Thoracic aorta (tissue), 2 donors: Measurements from ENCODE around the gene ZCCHC24. TPM values are rescaled to one million over a fixed set of nuclear protein-coding genes. Genes with fewer than 3 reads are reported as not detected.

Experiments used
- ATAC-seq: fragments of 150-250 bp; one replicate; pipeline ENCODE4 v1.8.0; 2017; ENCODE audit warnings: low read depth; ENCODE audit not compliant: insufficient number of reproducible peaks, low FRiP score
- DNase-seq: peaks from one replicate; pipeline ENCODE4 v3.0.0-alpha.2; 2020; ENCODE audit warnings: low spot score
- H3K27ac ChIP-seq, 2 donors: fragments of 200-600 bp; sonication (generic); 1 replicate in 1 of 2; 2 replicates in 1 of 2; pipeline ENCODE4 v1.5.1; 2016; ENCODE audit warnings: mild to moderate bottlenecking in 2 of 2, moderate library complexity in 2 of 2
- H3K27me3 ChIP-seq: fragments of 200-600 bp; sonication (generic); replicated peaks from 2 replicates; pipeline ENCODE4 v1.6.0; 2016; ENCODE audit warnings: mild to moderate bottlenecking; ENCODE audit not compliant: insufficient read depth
- H3K36me3 ChIP-seq: fragments of 200-600 bp; sonication (generic); one replicate; pipeline ENCODE4 v1.5.1; 2016
- H3K4me1 ChIP-seq, 2 donors: fragments of 200-600 bp; sonication (generic); 1 replicate in 1 of 2; 2 replicates in 1 of 2; pipeline versions ENCODE4 v1.5.1 to v1.6.0; 2016; ENCODE audit warnings: low read depth in 2 of 2, mild to moderate bottlenecking in 1 of 2; ENCODE audit not compliant: control insufficient read depth in 1 of 2
- H3K4me3 ChIP-seq: fragments of 200-600 bp; sonication (generic); 2 replicates; pipeline ENCODE4 v1.5.1; 2016; ENCODE audit warnings: mild to moderate bottlenecking
- H3K9me3 ChIP-seq: fragments of 200-600 bp; sonication (generic); 2 replicates; pipeline ENCODE4 v1.5.1; 2016
- CTCF ChIP-seq: fragments of 200-600 bp; sonication (generic); IDR thresholded peaks from one replicate; pipeline ENCODE4 v1.5.1; 2019; ENCODE audit warnings: antibody characterized with exemption
- total RNA-seq, 2 donors: library from RNA; depleted of rRNA; stranded (reverse); fragments of >200 nt; gene quantifications; one replicate each; pipeline versions ENCODE4 v1.1.0 to v1.2.3, GENCODE V29; 2016

Gene ZCCHC24
- total RNA-seq, 2 donors from 2014 or later, result 66.9 to 82.9 TPM

DNA sequence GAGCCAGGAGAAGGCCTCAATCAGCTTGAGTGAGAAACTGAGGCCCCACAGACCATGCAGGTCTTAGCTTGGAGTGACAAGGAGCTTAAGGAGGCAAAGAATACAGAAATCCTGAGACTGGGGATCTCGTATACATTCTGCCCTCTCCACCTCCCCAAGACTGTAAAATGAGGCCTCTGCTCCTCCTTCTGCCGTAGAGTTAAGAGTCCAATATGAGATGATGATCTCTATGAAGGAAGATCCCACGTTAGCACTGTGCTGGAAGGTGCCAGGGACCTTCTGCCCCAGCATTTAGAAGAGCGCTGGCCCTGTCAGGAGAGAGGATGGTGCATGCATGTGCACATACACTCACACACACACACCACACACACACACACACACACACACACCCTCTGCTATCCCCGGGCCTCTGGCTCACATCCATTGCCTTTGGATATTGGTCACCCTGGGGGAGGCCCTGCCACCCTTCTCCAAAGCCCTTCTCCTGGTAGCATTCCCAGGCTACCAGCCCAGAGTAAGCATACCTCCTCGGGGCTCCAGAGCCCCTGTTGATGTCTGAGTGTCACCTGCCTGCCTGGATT lies 15.0 kb downstream of the ZCCHC24 start:
- Histone ChIP-seq H3K9me3 (no peaks in the 10 kb centered on the region), H3K27me3 (no peaks in the 10 kb centered on the region), H3K4me3 (no peak overlapping the region), H3K36me3 (no peaks in the 10 kb centered on the region), H3K4me1 (peaks cover 17 to 47% of the 10 kb centered on the region in 2 donors), H3K27ac (peak overlapping the region in 1 of 2 donors; percentile 49)
- no peak for ATAC-seq
- no peak for DNase-seq
- no peak for TF ChIP-seq CTCF

GRCh38 chr10:79429751-79430150 lies 15.7 kb downstream of the ZCCHC24 start:
- Histone ChIP-seq H3K4me1 (peaks cover 13 to 48% of the 10 kb centered on the region in 2 donors), H3K27me3 (no peaks in the 10 kb centered on the region), H3K27ac (no peak overlapping the region), H3K9me3 (no peaks in the 10 kb centered on the region), H3K36me3 (no peaks in the 10 kb centered on the region), H3K4me3 (no peak overlapping the region)
- DNase-seq, result no peak
- TF ChIP-seq CTCF, result no peak
- no peak for ATAC-seq

DNA sequence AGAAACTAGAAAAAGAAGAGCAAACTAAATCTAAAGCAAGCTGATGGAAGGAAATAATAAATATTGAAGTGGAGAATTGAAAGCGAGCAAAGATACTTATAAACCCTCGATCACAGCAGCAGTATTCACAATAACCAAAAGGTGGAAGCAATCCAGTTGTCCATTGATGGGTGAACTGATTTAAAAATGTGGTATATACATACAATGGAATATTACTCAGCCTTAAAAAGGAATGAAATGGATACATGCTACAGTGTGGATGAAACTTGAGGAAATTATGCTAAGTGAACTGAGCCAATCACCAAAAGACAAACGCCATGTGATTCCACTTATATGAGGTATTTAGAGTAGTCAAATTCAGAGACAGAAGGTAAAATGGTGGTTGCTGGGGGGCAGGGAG lies 17.5 kb downstream of the ZCCHC24 start:
- TF ChIP-seq CTCF, result no peak
- H3K36me3 ChIP-seq, result no peaks in the 10 kb centered on the region
- H3K4me1 ChIP-seq, result peaks cover 18 to 41% of the 10 kb centered on the region in 2 donors
- ATAC-seq (no peak), DNase-seq (no peak)
- no peak overlapping the region for H3K4me3 ChIP-seq
- H3K27me3 ChIP-seq, result no peaks in the 10 kb centered on the region
- no peaks in the 10 kb centered on the region for H3K9me3 ChIP-seq
- no peak overlapping the region for H3K27ac ChIP-seq

DNA sequence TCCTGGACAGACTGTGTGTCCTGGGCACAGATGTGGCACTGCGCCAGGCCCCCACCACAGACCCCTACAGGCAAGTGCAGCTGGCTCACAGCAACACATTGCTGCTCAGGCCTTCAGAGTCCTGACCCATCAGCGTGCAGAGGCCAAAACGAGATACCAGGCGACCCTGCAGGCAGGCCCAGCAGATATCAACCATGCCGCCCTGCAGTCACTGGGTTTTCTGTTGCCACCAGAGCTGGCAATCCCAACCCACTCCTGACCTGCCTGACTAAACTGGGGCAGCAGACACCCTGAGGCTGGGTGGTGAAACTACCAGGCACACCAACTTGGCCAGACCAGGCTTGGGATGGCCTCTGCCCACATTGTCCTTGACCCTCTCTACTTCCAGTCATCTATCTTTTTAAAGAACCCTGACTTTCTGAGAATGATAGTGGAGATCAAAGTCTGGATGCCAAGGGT lies 20.3 kb downstream of the ZCCHC24 start:
- DNase-seq, result no peak

More for the DNA sequence above, 20.3 kb downstream of the ZCCHC24 start:
- H3K4me3 ChIP-seq, result no peak overlapping the region
- H3K9me3 ChIP-seq, result no peaks in the 10 kb centered on the region
- H3K27ac ChIP-seq, result peak overlapping the region; percentile 56 to 58
- no peaks in the 10 kb centered on the region for H3K36me3 ChIP-seq
- TF ChIP-seq CTCF, result no peak
- H3K4me1 ChIP-seq, result peaks cover 36 to 45% of the 10 kb centered on the region in 2 donors
- no peak for ATAC-seq
- no peaks in the 10 kb centered on the region for H3K27me3 ChIP-seq
